ENCODE data around the gene TFDP1. TPM values are rescaled to one million over a fixed set of nuclear protein-coding genes. Genes with fewer than 3 reads are reported as not detected.
"Not testable (repeated sequence)": the region's sequence is repeated elsewhere in the genome, so short reads cannot be mapped to it uniquely, and the experiment has no call there.

Gene TFDP1
- total and polyA plus RNA-seq, 2 experiments from 2014 or later, result 74.8 to 122 TPM

- no peak overlapping the region for H2AFZ ChIP-seq
- no peaks in the 10 kb centered on the region for H3F3A ChIP-seq (ENCODE audit: insufficient read depth)
- no peak overlapping the region for H3K4me3 ChIP-seq
- no peaks in the 10 kb centered on the region for H3K36me3 ChIP-seq (ENCODE audit: low read depth)
- H4K20me1 ChIP-seq (ENCODE audit: insufficient read depth), result no peaks in the 10 kb centered on the region
- no peaks in the 10 kb centered on the region for H3K4me1 ChIP-seq (ENCODE audit: insufficient read depth)
- H3K9me2 ChIP-seq (ENCODE audit: insufficient read depth), result no peaks in the 10 kb centered on the region
- in situ Hi-C loops (cut with MboI), result no loop called here
- H3K27me3 ChIP-seq (replicated peaks; ENCODE audit: insufficient read depth), result no peaks in the 10 kb centered on the region
- no peak for DNase-seq
- H3K4me2 ChIP-seq (ENCODE audit: unreplicated experiment), result no peak overlapping the region
- no peaks in the 10 kb centered on the region for H3K79me2 ChIP-seq (ENCODE audit: insufficient read depth)
- no peak overlapping the region for H3K27ac ChIP-seq
- no peak overlapping the region for H3K9ac ChIP-seq
- no peaks in the 10 kb centered on the region for H3K9me3 ChIP-seq (ENCODE audit: low read depth)
- WGBS, 2 experiments (ENCODE audit: low coverage in 1 of 2, low lambda C conversion rate in 2 of 2, missing lambda C conversion rate in 2 of 2), result 74 to 76% methylated on average over 7 of the region's 7 CpGs
- TF ChIP-seq EZH2phosphoT487 (IDR thresholded peaks at IDR 0.05; ENCODE audit: insufficient read depth, low read depth), result no peak
- TF ChIP-seq EZH2 (IDR thresholded peaks at IDR 0.05; ENCODE audit: insufficient read depth, poor library complexity, severe bottlenecking), result no peak
These were observed 21.7 kb upstream of the TFDP1 start for GRCh38 chr13:113562844-113563243.

- H3K4me2 ChIP-seq (ENCODE audit: unreplicated experiment); H3K9me2 ChIP-seq (ENCODE audit: insufficient read depth); H3F3A ChIP-seq (ENCODE audit: insufficient read depth); H2AFZ ChIP-seq; H3K36me3 ChIP-seq (ENCODE audit: low read depth); DNase-seq; H3K27me3 ChIP-seq (replicated peaks; ENCODE audit: insufficient read depth); H3K4me1 ChIP-seq (ENCODE audit: insufficient read depth); H3K9ac ChIP-seq; H3K27ac ChIP-seq; in situ Hi-C loops (cut with MboI); H3K79me2 ChIP-seq (ENCODE audit: insufficient read depth); H3K4me3 ChIP-seq; H3K9me3 ChIP-seq (ENCODE audit: low read depth); H4K20me1 ChIP-seq (ENCODE audit: insufficient read depth): not testable (repeated sequence)
- WGBS, 2 experiments (ENCODE audit: low coverage in 1 of 2, low lambda C conversion rate in 2 of 2, missing lambda C conversion rate in 2 of 2), result 75% methylated on average over 3 to 4 of the region's 4 CpGs
These were observed 21.0 kb upstream of the TFDP1 start for GRCh38 chr13:113563511-113563910.

- 57 to 65% methylated on average over 8 to 17 of the region's 17 CpGs for WGBS, 2 experiments (ENCODE audit: low coverage in 1 of 2, low lambda C conversion rate in 2 of 2, missing lambda C conversion rate in 2 of 2)
- H3K79me2 ChIP-seq (ENCODE audit: insufficient read depth), result no peaks in the 10 kb centered on the region
These were observed 20.1 kb upstream of the TFDP1 start for GRCh38 chr13:113564331-113565023.

GRCh38 chr13:113565526-113566226 is 18.9 kb upstream of the TFDP1 start:
- Histone ChIP-seq H3K27ac (no peak overlapping the region), H4K20me1 (ENCODE audit: insufficient read depth) (no peaks in the 10 kb centered on the region), H3K36me3 (ENCODE audit: low read depth) (no peaks in the 10 kb centered on the region), H2AFZ (no peak overlapping the region), H3K4me3 (no peak overlapping the region), H3K27me3 (replicated peaks; ENCODE audit: insufficient read depth) (no peaks in the 10 kb centered on the region), H3K9ac (no peak overlapping the region), H3K9me2 (ENCODE audit: insufficient read depth) (no peaks in the 10 kb centered on the region), H3K9me3 (ENCODE audit: low read depth) (no peaks in the 10 kb centered on the region), H3F3A (ENCODE audit: insufficient read depth) (no peaks in the 10 kb centered on the region), H3K79me2 (ENCODE audit: insufficient read depth) (no peaks in the 10 kb centered on the region), H3K4me2 (ENCODE audit: unreplicated experiment) (no peak overlapping the region), H3K4me1 (ENCODE audit: insufficient read depth) (no peaks in the 10 kb centered on the region)
- no peak for DNase-seq
- WGBS, 2 experiments (ENCODE audit: low coverage in 1 of 2, low lambda C conversion rate in 2 of 2, missing lambda C conversion rate in 2 of 2), result 72 to 85% methylated on average over 20 to 26 of the region's 26 CpGs
- no peak for TF ChIP-seq EZH2phosphoT487 (IDR thresholded peaks at IDR 0.05; ENCODE audit: insufficient read depth, low read depth)
- no peak for TF ChIP-seq EZH2 (IDR thresholded peaks at IDR 0.05; ENCODE audit: insufficient read depth, poor library complexity, severe bottlenecking)
- in situ Hi-C loops (cut with MboI), result no loop called here

More at GRCh38 chr13:113564331-113565023, 20.1 kb upstream of the TFDP1 start:
- Histone ChIP-seq H3K4me3 (no peak overlapping the region), H3K27me3 (replicated peaks; ENCODE audit: insufficient read depth) (no peaks in the 10 kb centered on the region), H3K9me3 (ENCODE audit: low read depth) (no peaks in the 10 kb centered on the region), H3K4me2 (ENCODE audit: unreplicated experiment) (no peak overlapping the region), H3K36me3 (ENCODE audit: low read depth) (no peaks in the 10 kb centered on the region), H2AFZ (no peak overlapping the region), H3F3A (ENCODE audit: insufficient read depth) (no peaks in the 10 kb centered on the region), H3K9me2 (ENCODE audit: insufficient read depth) (no peaks in the 10 kb centered on the region), H3K27ac (no peak overlapping the region), H3K9ac (no peak overlapping the region), H4K20me1 (ENCODE audit: insufficient read depth) (no peaks in the 10 kb centered on the region), H3K4me1 (ENCODE audit: insufficient read depth) (no peaks in the 10 kb centered on the region)
- no peak for DNase-seq
- in situ Hi-C loops (cut with MboI), result no loop called here
- no peak for TF ChIP-seq EZH2 (IDR thresholded peaks at IDR 0.05; ENCODE audit: insufficient read depth, poor library complexity, severe bottlenecking)
- no peak for TF ChIP-seq EZH2phosphoT487 (IDR thresholded peaks at IDR 0.05; ENCODE audit: insufficient read depth, low read depth)
